Loucy (cell line): Measurements from ENCODE around the gene LRRC1.
"Not testable (repeated sequence)": the region's sequence is repeated elsewhere in the genome, so short reads cannot be mapped to it uniquely, and the experiment has no call there.

ENCODE experiments used
- H2AFZ ChIP-seq: fragments of 200-600 bp; sonication (generic); 2 replicates; pipeline ENCODE4 v1.6.0; 2016; ENCODE audit warnings: antibody characterized with exemption, mild to moderate bottlenecking, low read length, moderate library complexity
- H3F3A ChIP-seq: fragments of 200-600 bp; 2 replicates; pipeline ENCODE4 v1.6.0; 2016; ENCODE audit warnings: antibody characterized with exemption, low read depth, mild to moderate bottlenecking
- H3K27me3 ChIP-seq: fragments of 200-600 bp; sonication (generic); 2 replicates; pipeline ENCODE4 v1.6.1; 2014; ENCODE audit warnings: low read length, mild to moderate bottlenecking; ENCODE audit not compliant: insufficient read depth, poor library complexity, severe bottlenecking
- H3K36me3 ChIP-seq: fragments of 200-600 bp; sonication (generic); 2 replicates; pipeline ENCODE4 v1.6.1; 2016; ENCODE audit warnings: low read length; ENCODE audit not compliant: insufficient read depth
- H3K4me1 ChIP-seq: fragments of 200-600 bp; sonication (generic); 2 replicates; pipeline ENCODE4 v1.5.1; 2014; ENCODE audit warnings: low read length, mild to moderate bottlenecking; ENCODE audit not compliant: insufficient read depth, poor library complexity, severe bottlenecking
- H3K4me2 ChIP-seq: fragments of 200-600 bp; sonication (generic); 2 replicates; pipeline ENCODE4 v1.6.0; 2014; ENCODE audit warnings: antibody characterized with exemption, low read length, low read depth, mild to moderate bottlenecking; ENCODE audit not compliant: poor library complexity, severe bottlenecking
- H3K4me3 ChIP-seq: fragments of 200-600 bp; sonication (generic); 2 replicates; pipeline ENCODE4 v1.5.1; 2014; ENCODE audit warnings: low read length, mild to moderate bottlenecking, mixed read lengths; ENCODE audit not compliant: poor library complexity, severe bottlenecking
- H3K79me2 ChIP-seq: fragments of 200-600 bp; sonication (generic); 2 replicates; pipeline ENCODE4 v1.6.1; 2014; ENCODE audit warnings: low read length; ENCODE audit not compliant: insufficient read depth
- H3K9ac ChIP-seq: fragments of 200-600 bp; sonication (generic); 2 replicates; pipeline ENCODE4 v1.6.0; 2014; ENCODE audit warnings: mild to moderate bottlenecking, low read depth, low read length, moderate library complexity; ENCODE audit not compliant: poor library complexity, severe bottlenecking
- H3K9me2 ChIP-seq: fragments of 200-600 bp; sonication (generic); replicated peaks from 2 replicates; pipeline ENCODE4 v1.6.1; 2016; ENCODE audit warnings: low read depth, low read length, mixed read lengths
- H3K9me3 ChIP-seq: fragments of 200-600 bp; sonication (generic); 2 replicates; pipeline ENCODE4 v1.6.1; 2014; ENCODE audit warnings: mild to moderate bottlenecking, antibody characterized with exemption, low read length, low read depth; ENCODE audit not compliant: insufficient read depth
- H4K20me1 ChIP-seq: fragments of 200-600 bp; sonication (generic); 2 replicates; pipeline ENCODE4 v1.6.0; 2014; ENCODE audit warnings: antibody characterized with exemption, low read length, mild to moderate bottlenecking; ENCODE audit not compliant: insufficient read depth, poor library complexity, severe bottlenecking
- CTCF ChIP-seq: fragments of 200-600 bp; sonication (generic); conservative IDR thresholded peaks from 2 replicates; pipeline ENCODE4 v1.5.1; 2014; ENCODE audit warnings: mild to moderate bottlenecking, antibody characterized with exemption, low read length
- EZH2phosphoT487 ChIP-seq: fragments of 200-600 bp; IDR thresholded peaks from 2 replicates; pipeline ENCODE4 v1.6.1; 2018; ENCODE audit warnings: antibody characterized with exemption, mild to moderate bottlenecking, moderate library complexity, borderline replicate concordance

LRRC1 gene

GRCh38 chr6:53805725-53806124 lies 10.9 kb downstream of the LRRC1 start:
- no peak overlapping the region for H3K4me3 ChIP-seq
- no peak for TF ChIP-seq CTCF
- TF ChIP-seq EZH2phosphoT487 = no peak
- no peaks in the 10 kb centered on the region for H3K9me3 ChIP-seq
- no peak overlapping the region for H2AFZ ChIP-seq
- no peaks in the 10 kb centered on the region for H3K9me2 ChIP-seq
- H3K4me1 ChIP-seq = peaks cover 29% of the 10 kb centered on the region
- no peaks in the 10 kb centered on the region for H3K27me3 ChIP-seq
- H3K4me2 ChIP-seq = no peak overlapping the region
- H3K9ac ChIP-seq = no peak overlapping the region
- H3F3A ChIP-seq = no peaks in the 10 kb centered on the region
- peaks cover 6% of the 10 kb centered on the region for H4K20me1 ChIP-seq
- no peaks in the 10 kb centered on the region for H3K36me3 ChIP-seq
- H3K79me2 ChIP-seq = peaks cover 54% of the 10 kb centered on the region; the same call in 1 of the 2 replicates

- H3K79me2 ChIP-seq = peaks cover 53% of the 10 kb centered on the region; the same call in 1 of the 2 replicates
- H3K4me2 ChIP-seq = not testable (repeated sequence)
These were observed 12.8 kb downstream of the LRRC1 start for GRCh38 chr6:53807606-53808005.

GRCh38 chr6:53808302-53808881 lies 13.6 kb downstream of the LRRC1 start:
- H4K20me1 ChIP-seq = no peaks in the 10 kb centered on the region
- no peaks in the 10 kb centered on the region for H3K36me3 ChIP-seq
- no peak overlapping the region for H3K4me2 ChIP-seq
- H3K9me2 ChIP-seq = no peaks in the 10 kb centered on the region
- TF ChIP-seq EZH2phosphoT487 (no peak), CTCF (no peak)
- H2AFZ ChIP-seq = no peak overlapping the region
- peaks cover 54% of the 10 kb centered on the region; the same call in 1 of the 2 replicates for H3K79me2 ChIP-seq
- H3K9me3 ChIP-seq = no peaks in the 10 kb centered on the region
- no peak overlapping the region for H3K4me3 ChIP-seq
- no peaks in the 10 kb centered on the region for H3F3A ChIP-seq
- H3K27me3 ChIP-seq = no peaks in the 10 kb centered on the region
- no peak overlapping the region for H3K9ac ChIP-seq
- H3K4me1 ChIP-seq = peaks cover 14% of the 10 kb centered on the region

More at GRCh38 chr6:53807606-53808005, 12.8 kb downstream of the LRRC1 start:
- not testable (repeated sequence) for H3K9me3 ChIP-seq, H3K4me3 ChIP-seq, H3F3A ChIP-seq, H3K36me3 ChIP-seq, H2AFZ ChIP-seq, H4K20me1 ChIP-seq, H3K9ac ChIP-seq, H3K27me3 ChIP-seq, H3K9me2 ChIP-seq
- peaks cover 18% of the 10 kb centered on the region for H3K4me1 ChIP-seq

- Histone ChIP-seq H3K9ac (no peak overlapping the region), H4K20me1 (no peaks in the 10 kb centered on the region), H3K4me1 (peaks cover 14% of the 10 kb centered on the region), H3K27me3 (no peaks in the 10 kb centered on the region), H3K4me2 (no peak overlapping the region), H3K36me3 (no peaks in the 10 kb centered on the region), H2AFZ (no peak overlapping the region), H3K4me3 (no peak overlapping the region), H3K9me3 (no peaks in the 10 kb centered on the region), H3K79me2 (peaks cover 52% of the 10 kb centered on the region; the same call in 1 of the 2 replicates), H3K9me2 (no peaks in the 10 kb centered on the region), H3F3A (no peaks in the 10 kb centered on the region)
- no peak for TF ChIP-seq EZH2phosphoT487
- no peak for TF ChIP-seq CTCF
These were observed 14.9 kb downstream of the LRRC1 start for GRCh38 chr6:53809691-53810090.
